IPS-NIHi7 (cell line): ENCODE data around the gene PANX3.

Source experiments
- DNase-seq: peaks from one replicate; pipeline ENCODE4 v3.0.0; 2012; ENCODE audit warnings: mixed read lengths; ENCODE audit errors: extremely low spot score

The PANX3 gene

GRCh38 chr11:124618863-124619262 is 7.6 kb downstream of the PANX3 start:
- no peak for DNase-seq

- peak; percentile 95 for DNase-seq
Observed at GRCh38 chr11:124622531-124623451, 11.6 kb downstream of the PANX3 start, which contains the start of gene TBRG1. Gene TBRG1, plus strand, starts transcription at chr11:124622864. Its CDS starts 220 bp downstream, at chr11:124623084.

GRCh38 chr11:124623861-124624525 is 12.8 kb downstream of the PANX3 start:
- DNase-seq, result no peak

GRCh38 chr11:124625504-124626168 is 14.4 kb downstream of the PANX3 start:
- no peak for DNase-seq

- DNase-seq, result no peak
Observed at GRCh38 chr11:124627546-124627945, 16.3 kb downstream of the PANX3 start.

- DNase-seq, result no peak
Observed at GRCh38 chr11:124629961-124630360, 18.7 kb downstream of the PANX3 start.

GRCh38 chr11:124633355-124633754 is 22.1 kb downstream of the PANX3 start:
- no peak for DNase-seq

GRCh38 chr11:124635932-124636331 is 24.7 kb downstream of the PANX3 start:
- no peak for DNase-seq

GRCh38 chr11:124638500-124638899 is 27.3 kb downstream of the PANX3 start:
- DNase-seq, result no peak

GRCh38 chr11:124639186-124639585 is 28.0 kb downstream of the PANX3 start:
- DNase-seq, result no peak

- DNase-seq, result peak; percentile 33
Observed at GRCh38 chr11:124640666-124641065, 29.4 kb downstream of the PANX3 start.

- no peak for DNase-seq
Observed at GRCh38 chr11:124642628-124643027, 31.4 kb downstream of the PANX3 start.

- DNase-seq, result no peak
Observed at GRCh38 chr11:124643042-124643604, 31.9 kb downstream of the PANX3 start.

- no peak for DNase-seq
Observed at GRCh38 chr11:124643605-124644425, 32.6 kb downstream of the PANX3 start.

- peak; percentile 75 for DNase-seq
Observed at GRCh38 chr11:124644426-124645280, 33.4 kb downstream of the PANX3 start.

GRCh38 chr11:124646148-124646547 is 34.9 kb downstream of the PANX3 start:
- DNase-seq, result no peak

- no peak for DNase-seq
Observed at GRCh38 chr11:124648610-124649009, 37.4 kb downstream of the PANX3 start.

- DNase-seq, result peak; percentile 22
Observed at GRCh38 chr11:124656774-124657630, 45.8 kb downstream of the PANX3 start.

- no peak for DNase-seq
Observed at GRCh38 chr11:124657904-124658303, 46.7 kb downstream of the PANX3 start.
